K562 (cell line): ENCODE results near the gene CHIC2. TPM values are rescaled to one million over a fixed set of nuclear protein-coding genes. Genes with fewer than 3 reads are reported as not detected.

Experiments
- ATAC-seq: fragments of 200-7000 bp; cut with Tn5 transposase; 3 replicates; pipeline ENCODE4 v1.9.1; 2020; ENCODE audit warnings: moderate library complexity
- BruUV-seq: library from RNA; stranded (reverse); fragments of 400-500 nt; replicated peaks from 2 replicates; lab custom pipeline; 2021; lab: Mats Ljungman, UMichigan
- CTCF ChIA-PET: fragments of 300-600 bp; formaldehyde crosslinking; extraction: SDS; loops from one replicate; lab custom pipeline; 2021; ENCODE audit warnings: low intra/inter-chr PET ratio; lab: Yijun Ruan, JAX
- POLR2A ChIA-PET: fragments of 300-600, 350-650 bp; sonication (Branson Sonifier 250); formaldehyde crosslinking; extraction: SDS; loops from one replicate; lab custom pipeline; 2021; ENCODE audit warnings: antibody characterized with exemption, inconsistent platforms; lab: Yijun Ruan, JAX
- DNase-seq, 4 experiments: peaks; one replicate each; pipeline versions ENCODE4 v3.0.0 to v3.0.0-alpha.2; 2011 to 2018; ENCODE audit warnings: low spot score in 3 of 4, mixed read lengths in 3 of 4; ENCODE audit errors: extremely low read depth in 1 of 4
- FAIRE-seq: peaks from 2 replicates; lab custom pipeline; 2011; peaks lifted over from hg19 to GRCh38; lab: Jason Lieb, UNC
- H2AFZ ChIP-seq: 2 replicates; pipeline ENCODE4 v1.6.0; 2011; ENCODE audit warnings: low read depth, low read length, control low read depth, inconsistent platforms
- H3K27ac ChIP-seq: fragments of 200-600 bp; 3 replicates; pipeline ENCODE4 v1.8.0; 2011; ENCODE audit warnings: low read depth, mild to moderate bottlenecking, control low read depth, inconsistent platforms, low read length, moderate library complexity, mixed read lengths; ENCODE audit errors: extremely low read depth
- H3K27me3 ChIP-seq, 2 experiments: fragments of 300-600 bp in 1 of 2; 2 replicates in 1 of 2; 3 replicates in 1 of 2; pipeline versions ENCODE4 v1.6.0 to v1.8.0; 2011; ENCODE audit warnings: inconsistent platforms in 2 of 2, low read length in 2 of 2, mild to moderate bottlenecking in 1 of 2, mixed read lengths in 1 of 2, moderate library complexity in 1 of 2; ENCODE audit not compliant: control insufficient read depth in 2 of 2, insufficient read depth in 2 of 2
- H3K36me3 ChIP-seq: fragments of 300-600 bp; 3 replicates; pipeline ENCODE4 v1.8.0; 2011; ENCODE audit warnings: mild to moderate bottlenecking, low read length, inconsistent platforms; ENCODE audit not compliant: control insufficient read depth, insufficient read depth
- H3K4me1 ChIP-seq, 2 experiments: fragments of 200-600 bp in 1 of 2; replicated peaks in 1 of 2; 2 replicates in 1 of 2; 3 replicates in 1 of 2; pipeline versions ENCODE4 v1.5.1 to v1.8.0; 2011; ENCODE audit warnings: inconsistent platforms in 2 of 2, low read length in 2 of 2, mild to moderate bottlenecking in 1 of 2, mixed read lengths in 1 of 2, moderate library complexity in 1 of 2; ENCODE audit not compliant: control insufficient read depth in 2 of 2, insufficient read depth in 2 of 2
- H3K4me2 ChIP-seq: 2 replicates; pipeline ENCODE4 v1.6.1; 2011; ENCODE audit warnings: low read length, control low read depth, inconsistent platforms, mixed read lengths; ENCODE audit not compliant: insufficient read depth
- H3K4me3 ChIP-seq: fragments of 200-600 bp; sonication (generic), shearing (Covaris generic); 2 replicates; pipeline ENCODE4 v1.5.1; 2016; ENCODE audit warnings: control low read depth, inconsistent platforms
- H3K79me2 ChIP-seq: fragments of 200-600 bp; 3 replicates; pipeline ENCODE4 v1.8.0; 2011; ENCODE audit warnings: low read length, inconsistent platforms; ENCODE audit not compliant: control insufficient read depth, insufficient read depth
- H3K9ac ChIP-seq, 2 experiments: 2 replicates each; pipeline versions ENCODE4 v1.6.0 to v1.6.1; 2011; ENCODE audit warnings: low read depth in 2 of 2, low read length in 2 of 2, control low read depth in 1 of 2, inconsistent platforms in 1 of 2, mild to moderate bottlenecking in 1 of 2, mixed read lengths in 1 of 2; ENCODE audit not compliant: insufficient read depth in 1 of 2
- H3K9me1 ChIP-seq: one replicate; pipeline ENCODE4 v1.6.0; 2011; ENCODE audit warnings: inconsistent platforms, mild to moderate bottlenecking, low read length, moderate library complexity; ENCODE audit not compliant: control insufficient read depth, insufficient read depth
- H3K9me3 ChIP-seq: replicated peaks from 2 replicates; pipeline ENCODE4 v1.5.1; 2011; ENCODE audit warnings: low read depth, low read length, inconsistent platforms; ENCODE audit not compliant: control insufficient read depth, insufficient read depth
- H4K20me1 ChIP-seq: replicated peaks from 2 replicates; pipeline ENCODE4 v1.6.1; 2011; ENCODE audit warnings: low read length, inconsistent platforms, mixed read lengths; ENCODE audit not compliant: control insufficient read depth, insufficient read depth
- DPF2 ChIP-seq: fragments of 450-650 bp; IDR thresholded peaks from 2 replicates; pipeline ENCODE4 v1.6.1; 2016
- FOXA3 ChIP-seq, 2 experiments: fragments of 450-650 bp in 1 of 2; sonication (generic) in 1 of 2; formaldehyde crosslinking; IDR thresholded peaks in 1 of 2; conservative IDR thresholded peaks in 1 of 2; 2 replicates each; pipeline versions ENCODE4 v1.4.0 to v1.8.0; 2020 to 2022; ENCODE audit warnings: mild to moderate bottlenecking in 2 of 2, missing genetic modification reagents in 1 of 2
- FOXJ3 ChIP-seq: sonication (generic); formaldehyde crosslinking; IDR thresholded peaks from 2 replicates; pipeline ENCODE4 v1.4.0; 2020; ENCODE audit warnings: mild to moderate bottlenecking, missing genetic modification reagents
- MAFK ChIP-seq: IDR thresholded peaks from 2 replicates; pipeline ENCODE4 v1.6.1; 2011; ENCODE audit warnings: low read length, improper control_type of control experiment
- MTA3 ChIP-seq: fragments of 450-650 bp; formaldehyde crosslinking; IDR thresholded peaks from 2 replicates; pipeline ENCODE4 v1.6.1; 2017; ENCODE audit warnings: mild to moderate bottlenecking, borderline replicate concordance
- MTF1 ChIP-seq: fragments of 250-450 bp; sonication (Bioruptor Pico); IDR thresholded peaks from 2 replicates; pipeline ENCODE4 v1.9.0; 2021; ENCODE audit warnings: moderate library complexity, mild to moderate bottlenecking, inconsistent platforms, borderline replicate concordance
- NFE2L1 ChIP-seq: fragments of 450-650 bp; IDR thresholded peaks from 2 replicates; pipeline ENCODE4 v1.6.1; 2016; ENCODE audit warnings: missing genetic modification characterization, low read depth, mild to moderate bottlenecking, missing compliant biosample characterization, moderate library complexity, borderline replicate concordance
- SETDB1 ChIP-seq: IDR thresholded peaks from one replicate; pipeline ENCODE4 v1.6.1; 2012; ENCODE audit warnings: low read length, control low read depth, inconsistent platforms
- SMC3 ChIP-seq: conservative IDR thresholded peaks from 2 replicates; pipeline ENCODE4 v1.6.1; 2011; ENCODE audit warnings: low read depth, low read length, improper control_type of control experiment; ENCODE audit not compliant: insufficient read depth
- SNIP1 ChIP-seq: fragments of 450-650 bp; IDR thresholded peaks from 2 replicates; pipeline ENCODE4 v1.7.1; 2017; ENCODE audit warnings: low read depth, mild to moderate bottlenecking
- ZNF253 ChIP-seq: fragments of 250-450 bp; sonication (Bioruptor Pico); conservative IDR thresholded peaks from 2 replicates; pipeline ENCODE4 v1.6.1; 2021; ENCODE audit warnings: mild to moderate bottlenecking
- WGBS: fragments of 100-300 bp; shearing (Covaris generic); methylation state at CpG from one replicate; pipeline ENCODE4 v1.1.6; 2016; ENCODE audit warnings: low coverage, mixed read lengths; ENCODE audit not compliant: insufficient coverage; ENCODE audit errors: missing lambda C conversion rate; 5-methylcytosine and 5-hydroxymethylcytosine counted together
- in situ Hi-C: fragments of 300-500 bp; cut with MboI; formaldehyde crosslinking; loops from 4 replicates; pipeline ENCODE4 v1.15.0; 2018; ENCODE audit warnings: inconsistent platforms, mixed read lengths
- intact Hi-C: fragments of 100-400 bp; cut with micrococcal nuclease; formaldehyde crosslinking; loops from 2 replicates; pipeline ENCODE4 v1.14.2; 2022
- polyA plus RNA-seq, 8 experiments: library from polyadenylated mRNA; depleted of rRNA in 4 of 8; stranded (reverse) in 5 of 8; unstranded in 3 of 8; fragments of >200 nt; fragmentation: Nextera tagmentation in 2 of 8; fragmentation: Illumina TruSeq in 1 of 8; extraction: Ambion mirVana in 2 of 8; extraction: Trizol in 1 of 8; gene quantifications; 2 replicates each; pipeline versions ENCODE4 v1.2.1 to v1.2.3, GENCODE V29; 2011 to 2014; ENCODE audit warnings: inconsistent platforms in 1 of 8, missing spikeins in 1 of 8
- total RNA-seq, 7 experiments: library from RNA; depleted of rRNA in 6 of 7; stranded (reverse); fragments of >200 nt in 6 of 7; fragmentation: Illumina TruSeq in 2 of 7; extraction: Trizol in 2 of 7; gene quantifications; 2 replicates each; pipeline versions ENCODE4 v1.2.1 to v1.2.3, GENCODE V29; 2011 to 2021; ENCODE audit warnings: low replicate concordance in 1 of 7
- TF ChIP-seq, protein P1 (sequence below), 2 experiments: fragments of 450-650 bp; IDR thresholded peaks; 2 replicates each; pipeline ENCODE4 v1.6.1; 2016
- TF ChIP-seq, protein P2 (sequence below): sonication (generic); formaldehyde crosslinking; IDR thresholded peaks from 2 replicates; pipeline ENCODE4 v1.8.1; 2023; ENCODE audit warnings: mild to moderate bottlenecking, missing genetic modification reagents, moderate library complexity

The CHIC2 gene
- total and polyA plus RNA-seq, 9 of the 15 experiments (the other 6 are each of a cell fraction or from before 2014, with no cell fraction given), result 0.89 to 25.1 (median 12.1) TPM

DNA sequence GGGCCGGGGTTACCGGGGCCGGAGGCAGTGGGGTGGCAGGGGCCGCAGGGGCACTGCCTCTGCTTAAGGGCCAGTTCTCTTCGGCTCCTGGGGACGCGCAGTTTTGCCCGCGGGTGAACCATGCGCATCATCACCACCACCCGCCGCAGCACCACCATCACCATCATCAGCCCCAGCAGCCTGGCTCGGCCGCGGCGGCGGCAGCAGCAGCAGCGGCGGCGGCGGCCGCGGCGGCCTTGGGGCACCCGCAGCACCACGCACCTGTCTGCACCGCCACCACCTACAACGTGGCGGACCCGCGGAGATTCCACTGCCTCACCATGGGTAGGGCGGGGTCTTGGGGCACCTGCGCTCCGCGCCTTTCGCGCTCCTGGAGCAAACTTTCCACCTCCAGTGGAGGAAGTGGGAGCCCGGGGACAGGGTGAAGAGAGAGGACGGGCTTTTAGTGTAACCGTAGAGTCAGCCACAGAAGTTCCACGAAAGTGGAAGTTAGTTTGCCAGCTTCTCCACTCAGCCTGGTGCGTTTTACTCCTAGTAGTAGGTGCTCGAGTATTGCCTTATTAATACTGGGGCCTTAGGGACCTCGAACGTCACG lies 36.3 kb upstream of the CHIC2 start:
- no peak for DNase-seq
- CTCF ChIA-PET, result no interaction called here
- Histone ChIP-seq H3K79me2 (no peaks in the 10 kb centered on the region), H3K9me1 (no peaks in the 10 kb centered on the region), H3K4me2 (no peak overlapping the region), H3K9me3 (no peaks in the 10 kb centered on the region), H3K27ac (no peak overlapping the region), H4K20me1 (no peaks in the 10 kb centered on the region; the same call in 1 of the 2 replicates), H3K9ac (no peak overlapping the region), H3K36me3 (no peaks in the 10 kb centered on the region), H2AFZ (no peak overlapping the region), H3K27me3 (peaks cover 62 to 76% of the 10 kb centered on the region in 2 experiments), H3K4me3 (no peak overlapping the region), H3K4me1 (peaks cover 0 to 7% of the 10 kb centered on the region in 2 experiments; a peak in 2 of 5 replicates)
- FAIRE-seq, result no peak
- in situ Hi-C loops, result no loop called here
- TF ChIP-seq, protein P1, sequence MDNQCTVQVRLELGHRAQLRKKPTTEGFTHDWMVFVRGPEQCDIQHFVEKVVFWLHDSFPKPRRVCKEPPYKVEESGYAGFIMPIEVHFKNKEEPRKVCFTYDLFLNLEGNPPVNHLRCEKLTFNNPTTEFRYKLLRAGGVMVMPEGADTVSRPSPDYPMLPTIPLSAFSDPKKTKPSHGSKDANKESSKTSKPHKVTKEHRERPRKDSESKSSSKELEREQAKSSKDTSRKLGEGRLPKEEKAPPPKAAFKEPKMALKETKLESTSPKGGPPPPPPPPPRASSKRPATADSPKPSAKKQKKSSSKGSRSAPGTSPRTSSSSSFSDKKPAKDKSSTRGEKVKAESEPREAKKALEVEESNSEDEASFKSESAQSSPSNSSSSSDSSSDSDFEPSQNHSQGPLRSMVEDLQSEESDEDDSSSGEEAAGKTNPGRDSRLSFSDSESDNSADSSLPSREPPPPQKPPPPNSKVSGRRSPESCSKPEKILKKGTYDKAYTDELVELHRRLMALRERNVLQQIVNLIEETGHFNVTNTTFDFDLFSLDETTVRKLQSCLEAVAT (IDR thresholded peaks at IDR 0.05), result no peak
- TF ChIP-seq FOXJ3 (CRISPR knock-in tag) (no peak), DPF2 (no peak), SETDB1 (no peak), MTF1 (CRISPR knock-in tag) (no peak), SMC3 (no peak), ZNF253 (CRISPR knock-in tag) (no peak), MTA3 (no peak), FOXA3 (CRISPR knock-in tag; conservative IDR thresholded peaks at IDR 0.05 in 1 of 2, IDR thresholded peaks at IDR 0.05 in 1 of 2) (no peak), SNIP1 (no peak), MAFK (no peak), NFE2L1 (tag) (no peak)
- TF ChIP-seq, protein P2, sequence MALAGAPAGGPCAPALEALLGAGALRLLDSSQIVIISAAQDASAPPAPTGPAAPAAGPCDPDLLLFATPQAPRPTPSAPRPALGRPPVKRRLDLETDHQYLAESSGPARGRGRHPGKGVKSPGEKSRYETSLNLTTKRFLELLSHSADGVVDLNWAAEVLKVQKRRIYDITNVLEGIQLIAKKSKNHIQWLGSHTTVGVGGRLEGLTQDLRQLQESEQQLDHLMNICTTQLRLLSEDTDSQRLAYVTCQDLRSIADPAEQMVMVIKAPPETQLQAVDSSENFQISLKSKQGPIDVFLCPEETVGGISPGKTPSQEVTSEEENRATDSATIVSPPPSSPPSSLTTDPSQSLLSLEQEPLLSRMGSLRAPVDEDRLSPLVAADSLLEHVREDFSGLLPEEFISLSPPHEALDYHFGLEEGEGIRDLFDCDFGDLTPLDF (CRISPR knock-in tag), result no peak
- intact Hi-C loops, result no loop called here
- no peak for ATAC-seq
- 7% methylated on average over 40 of the region's 46 CpGs for WGBS
- POLR2A ChIA-PET, result no interaction called here
- no TSS peak for BruUV-seq
